MM.1S (cell line): ENCODE results near the gene FOXO1.

Experiments used
- DNase-seq: peaks from one replicate; pipeline ENCODE4 v3.0.0-alpha.2; 2015
- H2AFZ ChIP-seq: fragments of 300-600 bp; sonication (generic); 2 replicates; pipeline ENCODE4 v1.6.0; 2016; ENCODE audit warnings: antibody characterized with exemption, low read length
- H3F3A ChIP-seq: fragments of 300-600 bp; sonication (generic); 2 replicates; pipeline ENCODE4 v1.6.1; 2016; ENCODE audit warnings: mild to moderate bottlenecking, antibody characterized with exemption, low read length, moderate library complexity, mixed read lengths; ENCODE audit not compliant: insufficient read depth
- H3K27ac ChIP-seq: fragments of 300-600 bp; sonication (generic); 2 replicates; pipeline ENCODE4 v1.5.1; 2016; ENCODE audit warnings: mild to moderate bottlenecking, low read length
- H3K27me3 ChIP-seq: fragments of 300-600 bp; sonication (generic); replicated peaks from 2 replicates; pipeline ENCODE4 v1.6.0; 2016; ENCODE audit warnings: low read length; ENCODE audit not compliant: insufficient read depth
- H3K36me3 ChIP-seq: fragments of 300-600 bp; sonication (generic); replicated peaks from 2 replicates; pipeline ENCODE4 v1.6.1; 2016; ENCODE audit warnings: mild to moderate bottlenecking, low read length, mixed read lengths; ENCODE audit not compliant: insufficient read depth
- H3K4me1 ChIP-seq: fragments of 300-600 bp; sonication (generic); 2 replicates; pipeline ENCODE4 v1.6.1; 2016; ENCODE audit warnings: low read length, mixed read lengths
- H3K4me2 ChIP-seq: fragments of 300-600 bp; sonication (generic); 2 replicates; pipeline ENCODE4 v1.6.0; 2016; ENCODE audit warnings: low read depth, low read length
- H3K4me3 ChIP-seq: fragments of 300-600 bp; sonication (generic); 2 replicates; pipeline ENCODE4 v1.5.1; 2016; ENCODE audit warnings: low read length, mixed read lengths
- H3K79me2 ChIP-seq: fragments of 300-600 bp; sonication (generic); 2 replicates; pipeline ENCODE4 v1.6.1; 2016; ENCODE audit warnings: mixed run types, low read length, mixed read lengths
- H3K9ac ChIP-seq: fragments of 300-600 bp; sonication (generic); 2 replicates; pipeline ENCODE4 v1.6.1; 2016; ENCODE audit warnings: low read length, mixed read lengths
- H3K9me2 ChIP-seq: fragments of 300-600 bp; sonication (generic); replicated peaks from 2 replicates; pipeline ENCODE4 v1.6.1; 2016; ENCODE audit warnings: mild to moderate bottlenecking, low read length, mixed read lengths; ENCODE audit not compliant: insufficient read depth
- H3K9me3 ChIP-seq: fragments of 300-600 bp; sonication (generic); replicated peaks from 2 replicates; pipeline ENCODE4 v1.6.1; 2016; ENCODE audit warnings: mild to moderate bottlenecking, low read length, mixed read lengths; ENCODE audit not compliant: insufficient read depth
- H4K20me1 ChIP-seq: fragments of 300-600 bp; sonication (generic); 2 replicates; pipeline ENCODE4 v1.6.1; 2016; ENCODE audit warnings: mild to moderate bottlenecking, low read length, moderate library complexity, mixed read lengths; ENCODE audit not compliant: insufficient read depth
- CTCF ChIP-seq: fragments of 300-600 bp; sonication (generic); IDR thresholded peaks from 2 replicates; pipeline ENCODE4 v1.5.1; 2016; ENCODE audit warnings: antibody characterized with exemption, low read length, mixed read lengths
- EZH2 ChIP-seq: fragments of 300-600 bp; sonication (generic); optimal IDR thresholded peaks from 2 replicates; pipeline ENCODE3; 2017; ENCODE audit warnings: low read depth, mild to moderate bottlenecking, antibody characterized with exemption, low read length, mixed read lengths
- EZH2phosphoT487 ChIP-seq: fragments of 300-600 bp; sonication (generic); IDR thresholded peaks from 2 replicates; pipeline ENCODE4 v1.6.1; 2018; ENCODE audit warnings: antibody characterized with exemption, low read length

Gene FOXO1

GRCh38 chr13:40536443-40537113, 129.9 kb downstream of the FOXO1 start:
- Histone ChIP-seq H4K20me1 (no peaks in the 10 kb centered on the region), H3K27me3 (no peaks in the 10 kb centered on the region), H3K9me2 (no peaks in the 10 kb centered on the region), H3K4me2 (no peak overlapping the region), H3K36me3 (no peaks in the 10 kb centered on the region), H3K4me3 (no peak overlapping the region), H3F3A (no peaks in the 10 kb centered on the region), H3K9ac (no peak overlapping the region), H3K4me1 (no peaks in the 10 kb centered on the region), H3K9me3 (no peaks in the 10 kb centered on the region), H3K27ac (no peak overlapping the region), H2AFZ (no peak overlapping the region), H3K79me2 (no peaks in the 10 kb centered on the region)
- DNase-seq, result no peak
- TF ChIP-seq EZH2phosphoT487 (no peak), CTCF (no peak), EZH2 (no peak)

GRCh38 chr13:40535345-40535836, 131.1 kb downstream of the FOXO1 start:
- no peaks in the 10 kb centered on the region for H3K27me3 ChIP-seq
- no peaks in the 10 kb centered on the region for H3K79me2 ChIP-seq
- no peaks in the 10 kb centered on the region for H3K36me3 ChIP-seq
- no peak overlapping the region for H3K9ac ChIP-seq
- no peak overlapping the region for H2AFZ ChIP-seq
- H4K20me1 ChIP-seq, result no peaks in the 10 kb centered on the region
- no peak overlapping the region for H3K4me3 ChIP-seq
- H3K27ac ChIP-seq, result no peak overlapping the region
- H3F3A ChIP-seq, result 0 out of 2 replicates have a peak, but pooled peaks cover 3% of the 10 kb centered on the region
- H3K4me1 ChIP-seq, result 0 out of 2 replicates have a peak, but pooled peaks cover under 1% of the 10 kb centered on the region
- H3K9me3 ChIP-seq, result no peaks in the 10 kb centered on the region
- no peak overlapping the region for H3K4me2 ChIP-seq
- no peak for DNase-seq
- no peaks in the 10 kb centered on the region for H3K9me2 ChIP-seq
- TF ChIP-seq EZH2phosphoT487 (no peak), CTCF (no peak), EZH2 (no peak)

DNA sequence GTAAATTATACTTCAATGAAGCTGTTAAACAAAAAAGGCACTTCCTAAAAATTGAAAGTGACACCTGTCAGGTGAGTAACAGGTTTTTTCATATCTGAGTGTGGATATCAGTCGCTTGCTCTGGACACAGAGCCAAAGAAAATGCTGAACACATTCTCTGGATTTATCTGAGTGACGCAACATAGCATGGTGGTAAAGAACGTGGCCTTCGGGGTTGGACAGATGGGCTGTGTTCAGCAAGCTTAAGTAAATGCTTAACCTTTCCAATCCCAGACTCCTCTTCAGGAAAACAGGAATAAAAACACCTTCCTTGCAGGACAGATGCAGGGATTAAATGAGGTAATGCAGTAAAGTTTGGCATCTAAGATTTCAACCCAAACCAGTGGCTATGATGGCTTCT, 132.0 kb downstream of the FOXO1 start:
- DNase-seq, result no peak
- no peak overlapping the region for H3K4me3 ChIP-seq
- H3K36me3 ChIP-seq, result no peaks in the 10 kb centered on the region
- no peaks in the 10 kb centered on the region for H3K9me3 ChIP-seq
- no peak overlapping the region for H3K9ac ChIP-seq
- no peaks in the 10 kb centered on the region for H3K9me2 ChIP-seq
- no peaks in the 10 kb centered on the region for H3K27me3 ChIP-seq
- no peak overlapping the region for H3K4me2 ChIP-seq
- H3K4me1 ChIP-seq, result 0 out of 2 replicates have a peak, but pooled peaks cover 3% of the 10 kb centered on the region
- no peaks in the 10 kb centered on the region for H3K79me2 ChIP-seq
- no peak for TF ChIP-seq EZH2
- 0 out of 2 replicates have a peak, but pooled peaks cover 3% of the 10 kb centered on the region for H3F3A ChIP-seq
- H3K27ac ChIP-seq, result no peak overlapping the region
- no peaks in the 10 kb centered on the region for H4K20me1 ChIP-seq
- H2AFZ ChIP-seq, result no peak overlapping the region

DNA sequence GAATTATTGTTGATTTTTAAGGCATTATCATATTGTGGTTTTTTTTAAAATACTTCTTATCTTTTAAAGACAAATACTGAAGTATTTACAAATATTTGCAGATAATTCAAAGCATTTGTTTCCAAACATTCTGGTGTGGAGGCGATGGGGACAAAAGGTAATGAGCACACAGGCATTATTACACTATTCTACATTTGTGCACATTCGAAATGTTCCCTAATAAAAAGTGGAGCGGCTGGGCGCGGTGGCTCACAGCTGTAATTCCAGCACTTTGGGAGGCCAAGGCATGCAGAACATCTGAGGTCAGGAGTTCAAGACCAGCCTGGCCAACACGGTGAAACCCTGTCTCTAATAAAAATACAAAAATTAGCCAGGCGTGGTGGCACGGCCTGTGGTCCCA, 133.4 kb downstream of the FOXO1 start:
- no peak overlapping the region for H3K27ac ChIP-seq
- H4K20me1 ChIP-seq, result no peaks in the 10 kb centered on the region
- no peaks in the 10 kb centered on the region for H3K27me3 ChIP-seq
- H3K9ac ChIP-seq, result no peak overlapping the region
- H3K4me2 ChIP-seq, result no peak overlapping the region
- no peaks in the 10 kb centered on the region for H3K9me3 ChIP-seq
- no peaks in the 10 kb centered on the region for H3K36me3 ChIP-seq
- H3F3A ChIP-seq, result 0 out of 2 replicates have a peak, but pooled peaks cover 3% of the 10 kb centered on the region
- no peaks in the 10 kb centered on the region for H3K79me2 ChIP-seq
- TF ChIP-seq CTCF (no peak), EZH2 (no peak), EZH2phosphoT487 (no peak)
- H3K4me1 ChIP-seq, result 0 out of 2 replicates have a peak, but pooled peaks cover 3% of the 10 kb centered on the region
- no peak overlapping the region for H2AFZ ChIP-seq
- H3K9me2 ChIP-seq, result no peaks in the 10 kb centered on the region
- no peak for DNase-seq
- no peak overlapping the region for H3K4me3 ChIP-seq
